Measurements from ENCODE around the gene ZFX. TPM values are rescaled to one million over a fixed set of nuclear protein-coding genes. Genes with fewer than 3 reads are reported as not detected.

Gene ZFX
- total RNA-seq (10 to 100 TPM; 38.5 to 45.1 TPM), polyA plus RNA-seq (ENCODE audit: insufficient read depth, low read depth, low replicate concordance) (10.8 TPM)
- long read RNA-seq, donor 1 = 0 reads
- long read RNA-seq, donor 2, full-length matches to known transcripts = 3 of 3 reads
- long read RNA-seq, donor 2, partial matches to known transcripts = 0 of 3 reads
- long read RNA-seq, donor 2, other reads (novel, unspliced or antisense) = 0 of 3 reads

DNA sequence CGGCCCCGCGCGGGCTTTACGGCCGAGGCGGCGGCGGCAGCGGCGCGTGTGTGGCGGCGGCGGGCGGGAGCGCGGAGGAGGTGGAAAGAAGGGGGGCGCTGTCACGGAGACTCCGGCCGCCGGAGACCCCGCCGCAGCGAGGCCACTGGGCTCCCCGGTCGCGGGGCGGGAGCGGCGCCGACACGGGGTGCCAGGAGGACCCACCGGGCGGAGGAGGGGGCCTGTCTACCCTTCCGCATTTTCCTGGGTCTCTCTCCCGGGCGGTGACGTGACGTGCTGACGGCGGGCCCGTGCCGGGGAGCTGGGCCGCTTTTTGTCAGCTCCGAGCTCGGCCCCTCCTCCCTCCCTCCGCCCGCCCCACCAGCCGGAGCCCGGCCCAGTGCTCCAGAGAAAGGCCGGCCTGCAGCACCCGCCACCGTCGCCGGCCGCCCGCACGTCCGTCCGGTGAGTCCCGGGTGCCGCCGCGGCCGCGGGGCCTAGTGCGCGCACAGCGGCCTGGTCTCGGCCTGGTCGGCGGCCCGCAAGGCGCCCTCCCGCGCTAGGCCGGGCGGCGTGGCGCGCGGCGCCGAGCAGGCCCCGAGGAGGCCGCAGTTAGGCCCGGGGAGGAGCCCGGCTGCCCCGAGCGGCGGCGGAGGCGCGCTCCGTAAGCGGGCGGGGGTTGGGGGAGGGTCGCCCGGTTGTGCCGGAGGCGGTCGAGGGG lies at the start of gene ZFX:
Gene ZFX, plus strand, starts transcription at position 379 of the 700 bp plus-strand sequence. CDS start 23,014 bp downstream, outside the sequence.
- Histone ChIP-seq H3K27me3 (no peaks in the 10 kb centered on the region), H3K36me3 (ENCODE audit: low read depth, missing control alignments) (no peaks in the 10 kb centered on the region), H3K27ac (peak within 1 kb of the TSS; percentile 95 to 96), H3K4me1 (peaks cover 8% of the 10 kb centered on the region), H3K9me3 (no peaks in the 10 kb centered on the region), H3K4me3 (peak within 1 kb of the TSS; percentile 59 to 73)
- 1% methylated on average over 36 of the region's 104 CpGs; no CpG with 5 or more reads in 1 of the 2 donors for WGBS, 2 donors
- peak; percentile 30 for DNase-seq
- intact Hi-C loops (cut with DNase I; ENCODE audit: low total_unique reads) = no loop called here
- TF ChIP-seq, protein P1, sequence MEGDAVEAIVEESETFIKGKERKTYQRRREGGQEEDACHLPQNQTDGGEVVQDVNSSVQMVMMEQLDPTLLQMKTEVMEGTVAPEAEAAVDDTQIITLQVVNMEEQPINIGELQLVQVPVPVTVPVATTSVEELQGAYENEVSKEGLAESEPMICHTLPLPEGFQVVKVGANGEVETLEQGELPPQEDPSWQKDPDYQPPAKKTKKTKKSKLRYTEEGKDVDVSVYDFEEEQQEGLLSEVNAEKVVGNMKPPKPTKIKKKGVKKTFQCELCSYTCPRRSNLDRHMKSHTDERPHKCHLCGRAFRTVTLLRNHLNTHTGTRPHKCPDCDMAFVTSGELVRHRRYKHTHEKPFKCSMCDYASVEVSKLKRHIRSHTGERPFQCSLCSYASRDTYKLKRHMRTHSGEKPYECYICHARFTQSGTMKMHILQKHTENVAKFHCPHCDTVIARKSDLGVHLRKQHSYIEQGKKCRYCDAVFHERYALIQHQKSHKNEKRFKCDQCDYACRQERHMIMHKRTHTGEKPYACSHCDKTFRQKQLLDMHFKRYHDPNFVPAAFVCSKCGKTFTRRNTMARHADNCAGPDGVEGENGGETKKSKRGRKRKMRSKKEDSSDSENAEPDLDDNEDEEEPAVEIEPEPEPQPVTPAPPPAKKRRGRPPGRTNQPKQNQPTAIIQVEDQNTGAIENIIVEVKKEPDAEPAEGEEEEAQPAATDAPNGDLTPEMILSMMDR (IDR thresholded peaks at IDR 0.05) = no peak
- no peak for TF ChIP-seq POLR2A (IDR thresholded peaks at IDR 0.05)

DNA sequence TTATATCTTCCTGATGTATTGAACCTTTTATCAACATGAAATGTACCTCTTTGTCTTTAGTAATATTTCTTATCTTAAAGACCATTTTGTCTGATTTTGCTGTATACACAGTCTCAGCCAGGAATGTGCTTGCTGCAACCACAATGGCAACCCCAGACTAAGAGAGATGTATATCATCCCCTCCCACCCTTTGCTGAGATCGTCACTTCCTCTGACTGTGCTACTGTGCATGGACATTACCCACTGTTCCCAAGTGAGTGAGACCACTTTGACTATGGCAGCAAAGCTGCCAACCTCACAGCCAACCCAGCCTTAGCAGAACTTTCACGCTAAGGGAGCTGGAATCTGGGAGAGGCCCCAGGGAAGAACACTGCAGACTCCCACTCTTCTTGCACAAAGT lies 48.8 kb upstream of the ZFX start:
- no peak overlapping the region for H3K4me3 ChIP-seq
- no peak overlapping the region for H3K27ac ChIP-seq
- H3K4me1 ChIP-seq = peaks cover 3% of the 10 kb centered on the region
- no peaks in the 10 kb centered on the region for H3K27me3 ChIP-seq
- intact Hi-C loops (cut with DNase I; ENCODE audit: low total_unique reads) = no loop called here
- no peak for DNase-seq
- no peaks in the 10 kb centered on the region for H3K36me3 ChIP-seq (ENCODE audit: low read depth, missing control alignments)
- TF ChIP-seq, protein P1 (IDR thresholded peaks at IDR 0.05) = no peak
- TF ChIP-seq POLR2A (IDR thresholded peaks at IDR 0.05) = no peak
- 35 to 50% methylated on average over 1 to 2 of the region's 2 CpGs for WGBS, 2 donors
- no peaks in the 10 kb centered on the region for H3K9me3 ChIP-seq

DNA sequence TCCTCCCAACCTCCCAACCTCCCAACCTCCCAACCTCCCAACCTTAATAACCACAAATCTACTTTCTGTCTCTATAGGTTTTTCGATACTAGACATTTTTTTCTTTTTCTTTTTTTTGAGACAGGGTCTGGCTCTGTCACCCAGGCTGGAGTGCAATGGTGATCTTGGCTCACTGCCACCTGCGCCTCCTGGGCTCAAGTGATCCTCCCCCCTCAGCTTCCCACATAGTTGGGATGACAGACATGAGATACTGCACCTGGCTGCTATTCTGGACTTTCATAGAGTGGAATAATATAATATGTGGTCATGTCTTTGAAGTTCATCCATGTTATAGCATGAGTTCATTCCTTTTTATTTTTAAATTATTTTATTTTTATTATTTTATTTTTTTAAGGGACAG lies 39.5 kb upstream of the ZFX start:
- intact Hi-C loops (cut with DNase I; ENCODE audit: low total_unique reads) = no loop called here
- WGBS, 2 donors = 40 to 70% methylated on average over 1 to 2 of the region's 2 CpGs
- no peak for TF ChIP-seq POLR2A (IDR thresholded peaks at IDR 0.05)
- TF ChIP-seq, protein P1 (IDR thresholded peaks at IDR 0.05) = no peak

DNA sequence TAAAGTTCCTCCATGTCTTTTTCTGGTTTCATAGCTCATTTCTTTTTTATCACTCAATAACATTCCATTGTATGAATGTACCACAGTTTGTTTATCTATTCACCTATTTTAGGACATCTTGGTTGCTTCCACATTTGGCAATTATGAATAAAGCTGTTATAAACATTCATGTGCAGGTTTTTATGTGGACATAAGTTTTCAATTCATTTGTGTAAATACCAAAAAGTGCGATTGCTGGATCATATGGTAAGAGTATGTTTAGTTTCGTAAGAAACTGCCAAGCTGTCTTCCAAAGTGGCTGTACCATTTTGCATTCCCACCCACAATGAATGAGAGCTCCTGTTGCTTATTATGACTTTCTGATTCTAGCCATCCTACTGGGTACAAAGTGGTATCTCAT lies 36.3 kb upstream of the ZFX start:
- Histone ChIP-seq H3K4me3 (no peak overlapping the region), H3K27ac (no peak overlapping the region), H3K36me3 (ENCODE audit: low read depth, missing control alignments) (no peaks in the 10 kb centered on the region), H3K4me1 (no peaks in the 10 kb centered on the region), H3K9me3 (no peaks in the 10 kb centered on the region), H3K27me3 (no peaks in the 10 kb centered on the region)
- WGBS, 2 donors = 75 to 93% methylated on average over 2 of the region's 2 CpGs
- TF ChIP-seq POLR2A (IDR thresholded peaks at IDR 0.05) = no peak
- TF ChIP-seq, protein P1 (IDR thresholded peaks at IDR 0.05) = no peak
- intact Hi-C loops (cut with DNase I; ENCODE audit: low total_unique reads) = no loop called here
- DNase-seq = no peak

More for the DNA sequence above, 39.5 kb upstream of the ZFX start:
- no peak overlapping the region for H3K27ac ChIP-seq
- H3K4me1 ChIP-seq = peaks cover 7% of the 10 kb centered on the region
- H3K4me3 ChIP-seq = no peak overlapping the region
- no peaks in the 10 kb centered on the region for H3K36me3 ChIP-seq (ENCODE audit: low read depth, missing control alignments)
- H3K27me3 ChIP-seq = no peaks in the 10 kb centered on the region
- no peaks in the 10 kb centered on the region for H3K9me3 ChIP-seq
- no peak for DNase-seq

Measured in testis (tissue), 5 donors.